HTERT RPE-1 (cell line): ENCODE data around the gene CNTNAP2.
"Not testable (repeated sequence)": the region's sequence is repeated elsewhere in the genome, so short reads cannot be mapped to it uniquely, and the experiment has no call there.

Source experiments
- in situ Hi-C: fragments of 300-500 bp; cut with MboI; formaldehyde crosslinking; loops from 4 replicates; pipeline ENCODE4 v1.14.3; 2020; ENCODE audit warnings: low sequenced_read_pairs

CNTNAP2 gene

GRCh38 chr7:146146831-146147486 lies 30.4 kb downstream of the CNTNAP2 start:
- in situ Hi-C loops: no loop called here

DNA sequence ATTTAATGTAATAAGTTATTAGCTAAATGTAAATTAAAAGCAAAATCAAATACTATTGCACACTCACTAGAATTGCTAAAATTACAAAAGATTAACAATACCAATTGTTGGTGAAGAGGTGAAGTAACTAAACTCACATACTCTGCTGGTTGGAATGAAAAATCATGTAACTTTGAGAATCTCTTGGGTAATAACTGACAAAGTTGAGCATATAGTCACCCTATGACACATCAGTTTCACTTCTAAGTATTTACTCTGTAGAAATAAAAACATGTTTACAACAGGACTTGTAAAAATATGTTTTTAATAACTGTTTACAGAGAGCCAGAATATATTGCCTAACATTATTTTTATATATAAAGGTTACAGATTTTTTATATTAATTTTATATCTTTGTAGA lies 33.6 kb downstream of the CNTNAP2 start:
- in situ Hi-C loops: no loop called here

DNA sequence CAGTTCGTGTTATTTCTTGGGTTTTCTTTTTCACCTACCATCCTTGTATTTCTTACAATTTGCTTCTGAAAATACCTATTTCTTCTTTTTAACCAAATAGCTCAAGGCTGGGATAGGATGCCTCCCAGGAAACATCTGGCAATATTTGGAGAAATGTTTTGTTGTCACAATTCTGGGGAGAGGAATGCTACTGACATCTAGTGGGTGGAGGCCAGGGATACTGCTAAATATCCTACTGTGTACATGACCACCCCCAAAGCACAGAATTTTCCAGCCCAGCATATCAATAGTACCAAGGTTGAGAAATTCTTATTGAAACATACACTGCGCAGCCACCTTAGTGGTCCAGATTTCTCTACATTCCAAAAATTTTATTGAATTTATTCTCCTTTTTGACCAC lies 55.5 kb downstream of the CNTNAP2 start:
- in situ Hi-C loops: no loop called here

- in situ Hi-C loops: no loop called here
Measured at GRCh38 chr7:146175716-146176115, 59.1 kb downstream of the CNTNAP2 start.

GRCh38 chr7:146176860-146177259 lies 60.3 kb downstream of the CNTNAP2 start:
- in situ Hi-C loops: no loop called here

GRCh38 chr7:146177301-146177700 lies 60.7 kb downstream of the CNTNAP2 start:
- in situ Hi-C loops: no loop called here

DNA sequence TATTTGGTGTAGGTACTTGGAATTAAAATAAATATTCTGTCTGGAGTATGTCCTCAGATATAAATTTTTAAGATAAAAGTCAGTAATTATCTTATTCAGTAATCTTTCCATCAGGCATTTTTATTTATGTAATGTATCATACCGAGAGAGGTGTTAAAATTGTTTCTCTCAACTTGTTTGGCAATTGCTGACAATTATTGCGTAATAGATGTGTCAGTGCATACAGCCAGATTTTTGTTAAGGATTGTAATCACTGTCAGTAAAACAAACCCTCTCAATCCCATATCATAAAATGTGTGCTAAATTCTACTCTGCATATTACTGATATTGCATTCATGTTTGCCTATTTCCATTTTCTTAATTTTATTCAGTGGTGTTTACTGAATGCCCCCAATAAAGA lies 69.2 kb downstream of the CNTNAP2 start:
- in situ Hi-C loops: no loop called here

GRCh38 chr7:146191428-146191827 lies 74.8 kb downstream of the CNTNAP2 start:
- in situ Hi-C loops: not testable (repeated sequence)

- in situ Hi-C loops: no loop called here
Measured at GRCh38 chr7:146201945-146202344, 85.3 kb downstream of the CNTNAP2 start.

DNA sequence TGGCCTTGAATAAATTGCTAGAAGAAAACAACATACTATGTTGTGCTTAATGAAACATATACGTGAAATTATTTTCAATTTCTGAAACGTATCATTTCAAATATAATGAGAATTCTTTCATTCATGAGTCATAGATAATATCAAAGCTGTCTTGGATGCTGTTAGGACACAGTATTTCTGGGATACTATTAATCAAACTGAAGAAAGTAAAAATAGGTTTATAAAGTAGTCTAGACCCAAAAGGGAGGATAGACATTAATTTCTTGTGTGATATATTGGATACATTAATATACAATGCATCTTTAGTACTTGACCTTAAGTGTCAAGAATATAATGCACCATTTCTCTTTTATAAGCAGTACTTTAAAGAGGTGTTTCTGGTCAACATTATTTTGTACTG lies 89.7 kb downstream of the CNTNAP2 start:
- in situ Hi-C loops: no loop called here

- in situ Hi-C loops: no loop called here
Measured at GRCh38 chr7:146208492-146208891, 91.9 kb downstream of the CNTNAP2 start.

DNA sequence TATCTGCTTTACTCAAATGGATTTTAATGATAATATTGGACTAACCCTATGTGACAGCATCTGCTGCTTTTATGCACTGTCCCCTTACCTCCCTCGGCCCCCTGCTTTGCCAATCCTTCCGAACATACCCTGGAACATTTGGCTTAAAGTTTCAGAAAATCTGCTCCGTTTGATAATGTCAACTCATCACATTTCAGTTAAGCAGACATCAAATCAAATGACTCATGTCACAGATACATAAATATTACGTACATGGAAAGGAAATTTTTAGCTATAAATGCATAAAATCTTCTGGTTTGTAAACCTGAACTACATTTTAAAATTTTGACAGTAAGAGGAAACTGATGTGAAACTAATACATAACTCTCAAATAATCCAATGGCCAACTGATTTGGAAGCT lies 98.2 kb downstream of the CNTNAP2 start:
- in situ Hi-C loops: no loop called here

DNA sequence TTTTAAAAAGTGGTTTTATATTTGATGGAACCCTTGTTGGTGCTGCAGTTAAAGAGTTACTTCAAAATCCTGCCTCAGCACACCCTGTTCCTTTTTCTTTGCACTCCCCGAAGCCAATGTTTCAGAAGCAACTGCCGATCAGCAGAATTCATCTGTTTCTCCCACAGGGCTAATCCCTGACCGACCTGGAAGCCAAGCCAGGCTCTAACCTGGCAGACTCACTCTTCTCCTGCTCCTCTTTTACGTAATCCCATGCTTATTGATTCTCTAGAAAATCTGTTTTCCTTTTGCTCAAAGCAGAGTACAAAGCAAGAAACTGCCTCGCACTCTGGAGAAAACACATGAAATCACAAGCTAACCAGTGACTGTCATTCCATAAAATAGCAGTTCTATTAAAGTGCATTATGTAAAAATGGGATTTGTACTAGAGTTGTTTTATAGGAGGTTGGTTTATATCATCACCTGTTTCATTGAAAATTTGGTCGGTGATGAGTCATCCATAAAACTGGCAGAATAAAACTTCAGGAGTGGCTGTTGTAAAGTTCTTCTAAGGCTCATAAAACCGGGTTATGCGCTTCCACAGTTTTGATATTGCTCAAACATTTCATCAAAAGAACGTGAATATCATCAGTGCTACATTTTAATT lies 99.9 kb downstream of the CNTNAP2 start:
- in situ Hi-C loops: no loop called here

GRCh38 chr7:146223851-146224250 lies 107.2 kb downstream of the CNTNAP2 start:
- in situ Hi-C loops: no loop called here

DNA sequence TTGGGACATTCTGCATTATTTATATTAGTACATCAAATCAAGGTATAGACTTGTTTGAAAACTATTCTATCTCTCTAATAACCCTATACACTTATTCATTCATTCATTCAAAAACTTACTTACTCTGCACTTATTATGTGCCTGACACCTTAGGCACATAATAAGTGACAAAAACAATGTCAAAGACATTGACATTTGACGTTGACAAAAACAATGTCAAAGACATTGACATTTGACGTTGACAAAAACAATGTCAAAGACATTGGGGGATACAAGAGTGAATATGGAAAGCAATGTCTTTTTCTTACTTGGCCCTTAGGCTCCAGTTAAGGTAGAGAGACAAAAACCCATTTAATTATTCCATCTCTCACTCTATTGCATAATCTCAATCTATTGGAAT lies 116.0 kb downstream of the CNTNAP2 start:
- in situ Hi-C loops: no loop called here

GRCh38 chr7:146235195-146235594 lies 118.6 kb downstream of the CNTNAP2 start:
- in situ Hi-C loops: no loop called here

DNA sequence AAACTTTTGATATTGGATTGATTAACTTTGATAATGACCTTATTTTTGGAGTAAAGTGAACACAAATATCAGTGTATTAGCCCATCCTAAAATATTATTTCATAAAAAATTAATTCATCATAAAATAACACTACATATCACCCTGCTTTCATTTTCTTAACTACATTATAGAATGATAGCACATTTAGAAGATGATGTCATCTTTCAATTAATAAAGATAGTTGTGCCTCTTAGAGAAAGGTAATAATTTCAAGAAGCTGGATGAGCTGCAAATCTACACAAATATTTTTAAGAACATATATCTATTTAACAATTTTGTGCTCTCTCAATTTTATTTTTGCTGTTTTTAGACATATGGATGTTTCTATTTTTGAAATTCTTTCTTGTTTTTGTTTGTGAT lies 126.1 kb downstream of the CNTNAP2 start:
- in situ Hi-C loops: no loop called here

- in situ Hi-C loops: not testable (repeated sequence)
Measured at GRCh38 chr7:146247991-146248390, 131.4 kb downstream of the CNTNAP2 start.

DNA sequence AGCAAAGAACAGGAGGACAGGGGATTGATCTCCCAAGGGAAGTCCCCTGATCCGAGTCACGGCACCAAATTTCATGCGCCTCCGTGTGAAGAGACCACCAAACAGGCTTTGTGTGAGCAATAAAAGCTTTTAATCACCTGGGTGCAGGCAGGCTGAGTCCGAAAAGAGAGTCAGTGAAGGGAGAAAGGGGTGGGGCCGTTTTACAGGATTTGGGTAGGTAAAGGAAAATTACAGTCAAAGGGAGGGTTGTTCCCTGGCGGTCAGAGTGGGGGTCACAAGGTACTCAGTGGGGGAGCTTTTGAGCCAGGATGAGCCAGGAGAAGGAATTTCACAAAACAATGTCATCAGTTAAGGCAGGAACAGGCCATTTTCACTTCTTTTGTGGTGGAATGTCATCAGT lies 132.1 kb downstream of the CNTNAP2 start:
- in situ Hi-C loops: not testable (repeated sequence)

DNA sequence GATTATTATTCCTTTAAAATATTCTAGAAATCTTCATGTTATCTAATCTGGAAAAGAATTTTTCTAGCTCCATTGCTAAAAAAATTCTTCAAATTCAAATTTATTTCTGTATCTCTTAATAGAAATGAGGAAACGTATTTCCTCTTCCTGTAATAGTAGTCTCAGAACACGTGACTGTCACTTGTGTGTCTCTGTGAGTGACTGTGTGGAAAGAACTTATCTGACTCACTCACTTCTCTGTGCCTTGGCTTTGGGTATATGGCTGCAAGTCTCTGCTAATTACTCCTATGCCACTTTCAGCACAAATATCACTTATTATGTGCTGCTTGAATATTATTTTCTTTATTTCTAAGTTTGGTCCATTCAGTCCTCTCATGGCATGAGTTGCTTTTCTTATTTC lies 132.7 kb downstream of the CNTNAP2 start:
- in situ Hi-C loops: no loop called here

DNA sequence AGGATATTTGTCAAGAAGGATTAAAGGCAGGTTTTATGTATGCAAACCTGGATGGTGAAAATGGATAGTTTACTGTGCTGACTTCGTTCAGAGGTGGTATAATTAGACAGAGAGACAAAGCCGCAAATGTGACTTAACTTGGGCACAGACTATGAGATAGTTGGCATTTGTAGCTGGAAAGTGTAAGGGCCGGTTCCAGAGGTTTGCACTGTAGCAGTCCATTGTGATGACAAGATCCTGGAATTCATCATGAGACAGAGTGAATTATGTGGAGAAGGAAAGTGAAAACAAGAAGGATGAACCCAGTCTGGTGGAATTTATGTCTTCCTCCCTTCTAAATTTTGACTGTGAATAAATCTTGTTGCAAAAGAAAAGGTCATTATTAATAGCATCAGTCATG lies 139.0 kb downstream of the CNTNAP2 start:
- in situ Hi-C loops: no loop called here

DNA sequence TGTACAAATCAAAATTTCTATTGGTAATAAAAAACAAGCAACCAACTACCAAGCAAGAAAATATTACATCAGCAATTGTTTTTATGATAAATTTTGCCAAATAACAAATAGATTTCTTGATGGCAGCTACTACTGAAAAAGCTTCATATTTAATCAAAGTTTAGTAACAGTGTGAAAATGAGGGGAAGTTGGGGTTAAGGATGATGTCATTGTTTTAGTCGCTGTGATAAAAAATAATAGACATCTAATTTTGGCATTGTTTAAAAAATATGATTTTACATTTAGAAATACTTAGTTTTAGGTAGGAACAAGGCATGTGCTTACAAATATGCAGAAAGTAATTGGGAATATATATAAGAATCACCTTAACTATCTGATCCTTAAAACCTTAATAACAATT lies 145.9 kb downstream of the CNTNAP2 start:
- in situ Hi-C loops: no loop called here

DNA sequence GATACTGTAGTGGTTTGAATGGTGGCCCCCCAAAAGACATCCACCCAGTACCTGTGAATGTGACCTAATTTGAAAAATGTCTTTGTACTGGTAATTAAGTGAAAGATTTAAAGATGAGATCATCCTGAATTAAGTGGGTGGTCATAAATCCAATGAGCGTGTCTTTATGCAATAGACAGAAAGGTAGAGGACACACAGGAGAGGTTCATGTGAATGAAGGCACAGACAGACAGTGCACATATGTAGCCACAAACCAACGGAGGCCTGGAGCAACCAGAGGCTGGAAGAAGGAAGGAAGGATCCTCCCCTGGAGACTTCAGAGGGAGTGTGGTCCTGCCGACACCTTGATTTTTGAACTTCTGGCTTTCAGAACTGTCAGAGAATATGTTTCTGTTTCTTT lies 160.3 kb downstream of the CNTNAP2 start:
- in situ Hi-C loops: no loop called here
